ENCODE measurements around the gene CDH2. TPM values are rescaled to one million over a fixed set of nuclear protein-coding genes. Genes with fewer than 3 reads are reported as not detected.

The CDH2 gene
- total RNA-seq, 1 experiment from 2014 or later: 15.0 TPM

DNA sequence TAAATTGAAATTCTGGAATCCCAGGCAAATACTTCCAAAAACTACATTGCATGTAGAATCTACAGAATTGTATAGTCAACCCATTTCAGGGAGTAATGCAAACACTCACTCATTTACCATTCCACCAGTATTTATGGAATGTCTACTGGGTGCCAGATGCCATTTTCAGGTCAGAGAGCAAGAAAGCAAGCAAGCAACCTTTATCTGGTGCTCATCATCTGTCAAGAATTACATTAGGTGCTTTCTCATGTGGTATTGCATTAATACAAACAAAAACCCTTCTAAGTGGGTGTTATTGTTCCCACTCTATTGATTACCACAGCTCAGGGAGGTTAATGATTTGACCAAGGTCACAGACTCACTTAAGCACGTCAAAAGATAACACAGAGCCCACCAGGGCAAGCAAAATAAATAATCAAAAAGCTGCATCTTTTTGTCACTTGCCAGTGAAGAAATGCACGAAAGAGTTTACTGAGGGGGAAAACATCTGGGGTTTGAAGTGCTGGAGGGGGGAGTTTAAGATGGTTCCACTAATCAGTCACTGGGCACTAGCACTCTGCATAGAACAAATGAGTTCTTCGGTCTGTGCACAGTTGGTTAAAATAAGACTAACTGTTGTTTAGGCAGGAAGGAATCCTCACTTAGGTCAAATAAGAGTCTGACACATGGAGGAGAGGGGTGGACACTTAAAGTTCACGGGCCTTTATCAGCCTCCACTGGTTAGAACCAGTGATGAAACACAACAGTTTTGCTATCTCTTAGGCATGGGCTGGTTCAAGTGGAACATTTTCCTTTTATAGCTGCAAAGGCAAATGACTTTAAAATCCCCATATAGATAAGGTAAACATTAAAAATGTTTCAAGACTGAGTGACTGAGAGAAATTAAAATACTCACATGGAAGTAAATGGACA lies 208.8 kb downstream of the CDH2 start:
- ChIA-PET CTCF (no interaction called here), POLR2A (ENCODE audit: low non-redundant PET) (no interaction called here)
- no peak for TF ChIP-seq CTCF (conservative IDR thresholded peaks at IDR 0.05; ENCODE audit: low read depth, low read length)
- no peak for TF ChIP-seq EZH2 (IDR thresholded peaks at IDR 0.05; ENCODE audit: borderline replicate concordance, low read depth, low read length, poor library complexity, severe bottlenecking)
- H3K36me3 ChIP-seq (ENCODE audit: insufficient read depth, low read length, poor library complexity, severe bottlenecking): no peaks in the 10 kb centered on the region
- no peaks in the 10 kb centered on the region for H3K9me3 ChIP-seq (ENCODE audit: low read depth, low read length, poor library complexity, severe bottlenecking)
- peaks cover 7% of the 10 kb centered on the region for H3K27me3 ChIP-seq (replicated peaks; ENCODE audit: insufficient read depth, low read depth, low read length, poor library complexity)
- H3K27ac ChIP-seq (ENCODE audit: low read depth, low read length, poor library complexity, severe bottlenecking): no peak overlapping the region
- no peaks in the 10 kb centered on the region for H3K4me1 ChIP-seq (ENCODE audit: insufficient read depth, low read length, poor library complexity, severe bottlenecking)
- no peak overlapping the region for H3K4me3 ChIP-seq (ENCODE audit: low read depth, low read length, poor library complexity, severe bottlenecking)
- no TSS peak for BruUV-seq (replicated peaks)
- DNase-seq (ENCODE audit: low spot score): no peak
- intact Hi-C loops (cut with micrococcal nuclease; ENCODE audit: unreplicated experiment): no loop called here

GRCh38 chr18:27966881-27967280 lies 210.0 kb downstream of the CDH2 start:
- H3K4me3 ChIP-seq (ENCODE audit: low read depth, low read length, poor library complexity, severe bottlenecking): no peak overlapping the region
- BruUV-seq (replicated peaks): no TSS peak
- no peaks in the 10 kb centered on the region for H3K9me3 ChIP-seq (ENCODE audit: low read depth, low read length, poor library complexity, severe bottlenecking)
- no peak overlapping the region for H3K27ac ChIP-seq (ENCODE audit: low read depth, low read length, poor library complexity, severe bottlenecking)
- DNase-seq (ENCODE audit: low spot score): no peak
- intact Hi-C loops (cut with micrococcal nuclease; ENCODE audit: unreplicated experiment): no loop called here
- TF ChIP-seq CTCF (conservative IDR thresholded peaks at IDR 0.05; ENCODE audit: low read depth, low read length): no peak
- TF ChIP-seq EZH2 (IDR thresholded peaks at IDR 0.05; ENCODE audit: borderline replicate concordance, low read depth, low read length, poor library complexity, severe bottlenecking): no peak
- H3K27me3 ChIP-seq (replicated peaks; ENCODE audit: insufficient read depth, low read depth, low read length, poor library complexity): peaks cover 6% of the 10 kb centered on the region
- no peaks in the 10 kb centered on the region for H3K36me3 ChIP-seq (ENCODE audit: insufficient read depth, low read length, poor library complexity, severe bottlenecking)
- H3K4me1 ChIP-seq (ENCODE audit: insufficient read depth, low read length, poor library complexity, severe bottlenecking): no peaks in the 10 kb centered on the region
- CTCF ChIA-PET: no interaction called here
- POLR2A ChIA-PET (ENCODE audit: low non-redundant PET): no interaction called here

GRCh38 chr18:27964811-27965210 lies 212.1 kb downstream of the CDH2 start:
- Histone ChIP-seq H3K9me3 (ENCODE audit: low read depth, low read length, poor library complexity, severe bottlenecking) (no peaks in the 10 kb centered on the region), H3K4me3 (ENCODE audit: low read depth, low read length, poor library complexity, severe bottlenecking) (no peak overlapping the region), H3K27ac (ENCODE audit: low read depth, low read length, poor library complexity, severe bottlenecking) (no peak overlapping the region), H3K36me3 (ENCODE audit: insufficient read depth, low read length, poor library complexity, severe bottlenecking) (no peaks in the 10 kb centered on the region), H3K27me3 (replicated peaks; ENCODE audit: insufficient read depth, low read depth, low read length, poor library complexity) (no peaks in the 10 kb centered on the region), H3K4me1 (ENCODE audit: insufficient read depth, low read length, poor library complexity, severe bottlenecking) (no peaks in the 10 kb centered on the region)
- TF ChIP-seq CTCF (conservative IDR thresholded peaks at IDR 0.05; ENCODE audit: low read depth, low read length): no peak
- no peak for TF ChIP-seq EZH2 (IDR thresholded peaks at IDR 0.05; ENCODE audit: borderline replicate concordance, low read depth, low read length, poor library complexity, severe bottlenecking)
- no TSS peak for BruUV-seq (replicated peaks)
- intact Hi-C loops (cut with micrococcal nuclease; ENCODE audit: unreplicated experiment): no loop called here
- ChIA-PET CTCF (no interaction called here), POLR2A (ENCODE audit: low non-redundant PET) (no interaction called here)
- DNase-seq (ENCODE audit: low spot score): no peak

Data from A673 (cell line).